GM19452 (cell line): ENCODE results near the gene QKI.

Experiments
- ATAC-seq: cut with Tn5 transposase; IDR thresholded peaks from one replicate; pipeline ENCODE4 v1.9.1; 2021; ENCODE audit not compliant: unreplicated experiment

Gene QKI

GRCh38 chr6:163527291-163527690, 112.8 kb downstream of the QKI start:
- ATAC-seq: no peak

GRCh38 chr6:163529605-163530004, 115.1 kb downstream of the QKI start:
- ATAC-seq: no peak

GRCh38 chr6:163530406-163530805, 115.9 kb downstream of the QKI start:
- no peak for ATAC-seq

GRCh38 chr6:163531122-163531521, 116.6 kb downstream of the QKI start:
- ATAC-seq: no peak

DNA sequence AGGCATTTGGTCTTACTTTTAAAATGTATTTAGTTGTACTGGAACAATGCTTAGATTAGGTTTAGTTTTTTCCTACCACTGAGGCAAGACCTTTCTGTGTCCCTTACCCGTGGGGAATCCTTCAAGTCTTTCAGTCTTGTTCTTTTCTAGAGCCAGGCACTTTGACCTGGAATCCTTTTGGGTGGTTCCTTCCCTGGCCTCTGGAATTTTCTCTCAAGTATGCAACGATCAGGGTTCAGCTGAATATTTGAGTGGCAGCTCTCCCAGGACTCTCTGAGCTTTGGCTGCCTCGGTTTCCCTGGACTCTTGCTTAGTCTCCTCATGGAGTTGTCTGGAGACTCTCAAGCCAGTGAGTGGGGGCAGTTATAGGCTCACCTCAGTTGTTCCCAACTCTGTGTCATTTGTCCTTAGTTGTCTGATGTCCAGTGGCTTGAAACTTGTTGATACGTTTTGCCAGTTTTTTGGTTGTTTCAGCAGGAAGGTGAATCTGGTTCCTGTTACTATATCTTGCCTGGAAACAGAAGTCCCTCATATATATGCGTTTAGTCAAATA, 118.1 kb downstream of the QKI start:
- ATAC-seq: no peak

DNA sequence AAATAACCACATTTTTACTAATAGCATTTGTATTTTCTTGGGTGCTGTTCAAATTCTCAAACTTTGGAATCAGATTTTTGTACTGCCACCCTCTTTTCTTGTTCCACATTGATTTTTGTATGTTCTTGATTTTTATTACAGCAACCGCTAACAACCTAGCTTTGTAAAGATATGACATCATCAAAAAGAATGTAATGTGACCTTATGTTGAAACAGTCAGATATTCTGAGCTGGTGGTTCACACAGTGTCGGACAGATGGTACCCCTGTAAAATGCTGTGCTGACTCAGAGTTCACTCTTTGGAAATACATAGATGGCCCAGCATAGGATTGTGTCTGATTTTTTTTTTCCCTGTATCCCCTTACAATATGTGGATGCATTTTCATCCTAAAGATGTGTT, 118.9 kb downstream of the QKI start:
- ATAC-seq: no peak

DNA sequence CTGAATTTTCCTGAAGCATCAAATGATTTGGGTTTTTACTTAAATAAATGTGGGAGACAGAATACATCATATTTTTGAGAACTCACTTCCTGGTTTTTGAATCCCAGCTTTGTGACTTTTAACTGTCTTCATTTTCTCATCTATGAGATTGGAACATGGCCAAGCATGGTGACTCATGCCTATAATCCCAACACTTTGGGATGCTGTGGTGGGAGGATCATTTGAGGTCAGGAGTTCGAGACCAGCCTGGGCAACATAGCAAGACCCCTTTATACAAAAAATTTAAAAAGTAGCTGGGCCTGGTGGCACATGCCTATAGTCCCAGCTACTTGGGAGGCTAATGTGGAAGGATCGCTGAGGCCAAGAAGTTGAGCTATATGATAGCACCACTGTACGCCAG, 122.3 kb downstream of the QKI start:
- no peak for ATAC-seq

- no peak for ATAC-seq
These were observed 123.8 kb downstream of the QKI start for GRCh38 chr6:163538331-163538730.

- no peak for ATAC-seq
These were observed 124.7 kb downstream of the QKI start for GRCh38 chr6:163539101-163539762.

DNA sequence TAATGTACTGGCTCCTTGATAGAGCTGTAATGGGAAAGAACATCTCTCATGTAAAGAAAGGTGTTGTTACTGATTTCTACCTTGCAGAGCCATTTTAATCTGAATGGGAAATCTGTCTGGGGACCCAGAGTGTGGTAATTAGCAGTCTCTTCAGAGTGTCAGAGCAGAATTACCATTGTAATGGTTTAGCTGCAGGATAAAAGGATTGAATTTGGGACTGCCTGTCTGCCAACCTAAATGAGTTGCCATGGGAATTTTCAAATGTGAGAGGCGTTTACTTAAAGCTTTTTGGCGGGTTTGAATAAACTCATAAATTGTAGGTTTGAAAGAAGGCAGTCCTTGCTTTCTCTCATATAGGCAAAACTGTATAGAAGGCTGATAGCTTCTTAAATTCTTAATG, 128.8 kb downstream of the QKI start:
- ATAC-seq: no peak

DNA sequence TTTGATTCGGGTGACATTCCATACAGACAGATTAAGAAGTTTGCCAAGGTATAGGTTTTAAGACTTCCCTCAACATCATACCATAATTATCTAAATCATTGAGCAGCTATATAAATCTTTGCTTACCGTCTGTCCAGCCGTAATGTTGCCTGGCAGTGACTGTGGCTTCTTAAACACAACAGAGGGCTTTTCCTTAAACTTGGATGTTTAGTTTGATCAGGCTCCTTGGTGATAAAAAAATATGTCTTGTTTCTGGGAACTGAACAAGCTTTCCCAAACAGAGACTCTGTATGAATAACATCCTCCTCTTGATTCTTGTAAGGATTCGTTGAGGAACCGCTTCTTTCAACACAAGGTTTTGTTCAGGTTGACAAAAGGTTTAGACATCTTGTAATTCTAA, 130.9 kb downstream of the QKI start:
- no peak for ATAC-seq

- ATAC-seq: no peak
These were observed 132.8 kb downstream of the QKI start for GRCh38 chr6:163547287-163547686.

- no peak for ATAC-seq
These were observed 134.1 kb downstream of the QKI start for GRCh38 chr6:163548624-163549023.

GRCh38 chr6:163554032-163554431, 139.5 kb downstream of the QKI start:
- no peak for ATAC-seq

DNA sequence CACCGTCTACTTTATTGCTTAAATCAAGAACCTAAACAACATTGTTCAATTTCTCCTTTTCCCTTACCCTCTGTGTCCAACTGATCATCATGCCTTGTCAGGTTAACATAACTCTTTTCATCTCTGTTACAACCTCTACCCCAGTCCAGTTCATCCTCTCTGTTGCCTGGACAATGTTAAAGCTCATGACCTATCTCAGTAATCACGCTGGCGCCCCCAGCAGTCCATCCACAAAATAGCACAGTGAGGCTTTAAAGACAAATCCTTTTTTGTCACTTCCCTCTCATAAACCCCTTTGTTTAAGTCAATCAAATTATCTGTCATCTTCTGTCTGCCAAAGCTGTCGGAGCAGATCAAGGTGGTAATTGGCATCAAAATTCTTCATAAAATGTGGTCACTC, 140.1 kb downstream of the QKI start:
- no peak for ATAC-seq

DNA sequence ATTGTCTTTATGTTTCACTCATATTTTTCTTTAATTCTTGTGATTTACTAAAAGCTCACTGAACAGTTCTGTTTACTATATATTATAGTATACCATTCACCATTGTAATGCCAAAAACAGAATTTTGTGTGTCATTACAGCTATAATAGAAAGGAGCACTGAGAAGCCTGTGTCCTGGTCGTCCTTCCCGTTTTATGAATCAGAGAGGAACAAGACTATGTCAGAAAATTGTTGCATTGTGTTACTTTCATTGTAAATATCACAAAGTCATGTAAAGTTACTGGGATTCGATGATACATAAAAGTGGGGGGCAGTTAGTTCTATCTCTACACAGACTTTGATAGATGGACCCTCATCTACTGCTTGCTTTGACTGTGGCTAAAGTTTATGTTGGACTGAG, 145.1 kb downstream of the QKI start:
- no peak for ATAC-seq

DNA sequence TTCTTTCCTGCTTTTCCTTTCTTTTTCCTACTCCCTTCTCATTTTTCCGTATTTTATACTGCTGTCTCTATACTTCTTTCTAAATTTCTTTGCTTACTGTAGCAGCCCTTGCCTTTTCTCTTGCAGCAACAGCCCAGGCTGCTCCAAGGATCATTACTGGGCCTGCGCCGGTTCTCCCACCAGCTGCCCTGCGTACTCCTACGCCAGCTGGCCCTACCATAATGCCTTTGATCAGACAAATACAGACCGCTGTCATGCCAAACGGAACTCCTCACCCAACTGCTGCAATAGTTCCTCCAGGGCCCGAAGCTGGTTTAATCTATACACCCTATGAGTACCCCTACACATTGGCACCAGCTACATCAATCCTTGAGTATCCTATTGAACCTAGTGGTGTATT, 148.8 kb downstream of the QKI start:
- ATAC-seq: no peak

- no peak for ATAC-seq
These were observed 150.0 kb downstream of the QKI start for GRCh38 chr6:163564534-163564933.

DNA sequence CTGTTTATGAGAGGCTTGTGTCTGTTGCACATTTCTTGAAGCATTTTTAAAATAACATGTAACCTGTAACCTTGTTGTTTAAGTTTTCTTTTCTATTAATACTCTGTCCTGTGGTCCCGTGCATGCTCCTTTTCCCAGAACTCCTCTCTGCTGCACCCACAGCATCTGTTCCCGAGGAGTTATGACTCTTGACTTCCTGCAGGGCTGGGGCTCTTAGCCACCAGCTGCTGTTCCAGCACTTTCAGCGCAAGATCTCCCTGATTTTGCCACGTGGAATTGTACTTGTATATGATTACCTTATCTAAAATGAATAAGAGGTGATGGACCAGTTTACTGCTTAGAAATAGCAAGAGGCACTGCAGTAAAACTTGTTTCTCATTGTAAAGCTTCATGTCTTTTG, 150.6 kb downstream of the QKI start:
- ATAC-seq: no peak

DNA sequence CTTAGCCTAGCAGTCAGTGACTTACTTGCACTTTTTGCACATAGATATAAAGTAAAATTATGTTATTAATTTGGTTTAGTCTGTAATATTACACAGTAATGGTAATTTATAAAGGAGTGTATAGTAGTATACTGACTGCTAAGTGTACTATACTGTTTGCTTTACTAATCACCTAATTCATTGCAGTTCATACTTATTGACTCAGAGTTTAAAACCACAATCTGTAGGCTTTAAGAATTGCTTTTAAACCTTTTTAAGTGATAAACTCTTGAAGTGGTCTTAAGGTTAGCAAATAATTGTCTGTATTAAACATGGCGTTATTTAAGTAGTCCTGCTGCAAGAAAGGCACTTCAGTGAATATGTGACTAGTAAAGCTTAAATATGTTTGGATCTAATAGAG, 151.5 kb downstream of the QKI start:
- ATAC-seq: no peak

- no peak for ATAC-seq
These were observed 153.8 kb downstream of the QKI start for GRCh38 chr6:163568275-163568674.

DNA sequence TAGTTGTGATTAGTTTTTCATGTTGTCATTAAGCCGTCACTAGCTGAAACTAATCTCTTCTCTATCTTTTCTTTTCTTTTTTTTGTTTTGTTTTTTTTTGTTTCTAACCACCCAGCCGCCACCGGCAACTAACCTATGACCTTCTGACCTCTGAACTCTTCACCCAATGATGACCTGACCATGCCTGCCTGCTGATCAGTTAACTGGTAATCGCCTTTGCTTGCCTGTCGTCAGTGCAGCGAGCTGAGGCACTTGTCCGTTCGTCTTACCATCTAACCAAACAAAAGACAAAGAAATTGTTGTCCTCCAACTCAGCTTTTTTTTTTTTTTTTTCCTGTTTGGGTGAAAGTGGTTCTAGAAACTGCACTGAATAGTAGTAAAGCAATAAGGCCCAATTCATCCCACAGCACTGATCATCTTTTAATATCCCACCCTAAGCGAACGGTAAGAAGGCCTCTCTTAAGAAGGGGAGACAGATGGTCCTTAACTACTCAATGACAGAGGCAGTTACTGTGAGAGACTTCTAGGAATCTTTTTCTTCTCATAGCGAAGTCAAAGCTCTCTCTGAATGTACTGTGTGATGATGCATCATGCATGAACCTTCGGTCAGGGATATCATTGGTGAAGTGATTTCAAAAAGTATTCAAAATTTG, 156.2 kb downstream of the QKI start:
- no peak for ATAC-seq

DNA sequence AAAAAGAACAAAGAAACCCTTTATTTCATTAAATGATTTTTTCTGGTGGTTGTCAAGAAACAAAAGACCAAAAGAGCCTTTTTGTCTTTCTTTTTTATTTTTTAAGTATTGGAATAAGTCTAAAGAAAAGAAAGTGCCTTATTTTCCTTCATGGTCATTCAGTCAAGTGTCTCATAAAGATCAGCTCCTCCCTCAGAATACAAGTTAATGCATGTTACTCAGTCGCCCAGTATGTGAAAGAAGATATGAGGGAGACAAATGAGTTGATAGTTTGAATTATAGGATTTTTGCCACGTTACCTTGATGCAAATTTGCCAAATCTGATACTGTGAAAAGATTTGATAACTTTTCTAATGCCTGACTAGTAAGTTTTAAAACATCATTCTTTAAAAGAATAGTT, 157.2 kb downstream of the QKI start:
- no peak for ATAC-seq
